HEK293 (cell line): ENCODE data around the gene ENOX2.

Experiments
- CTCF ChIA-PET: fragments of 350-600 bp; formaldehyde crosslinking; extraction: SDS; loops from one replicate; lab custom pipeline; 2021; ENCODE audit warnings: antibody characterized with exemption; lab: Yijun Ruan, JAX
- POLR2A ChIA-PET: fragments of 300-600 bp; formaldehyde crosslinking; extraction: SDS; loops from one replicate; lab custom pipeline; 2020; ENCODE audit warnings: antibody characterized with exemption, inconsistent platforms; lab: Yijun Ruan, JAX
- H3K27ac ChIP-seq: fragments of 200-500 bp; sonication (Bioruptor generic); 2 replicates; pipeline ENCODE4 v1.5.1; 2014; ENCODE audit warnings: low read depth, low read length, control low read depth, inconsistent platforms; ENCODE audit errors: extremely low read depth
- H3K36me3 ChIP-seq, 2 experiments: fragments of 200-500 bp in 1 of 2; sonication (Bioruptor generic) in 1 of 2; 1 replicate in 1 of 2; 2 replicates in 1 of 2; pipeline ENCODE4 v1.5.1; 2014 to 2017; ENCODE audit warnings: inconsistent platforms in 2 of 2, low read length in 2 of 2; ENCODE audit not compliant: control insufficient read depth in 2 of 2, insufficient read depth in 1 of 2
- H3K4me1 ChIP-seq: fragments of 200-500 bp; sonication (Bioruptor generic); 2 replicates; pipeline ENCODE4 v1.5.1; 2014; ENCODE audit warnings: mild to moderate bottlenecking, low read length, inconsistent platforms; ENCODE audit not compliant: control insufficient read depth, insufficient read depth
- H3K4me3 ChIP-seq: 2 replicates; pipeline ENCODE4 v1.5.1; 2011; ENCODE audit warnings: low read depth, mild to moderate bottlenecking, control low read depth, low read length, moderate library complexity
- H3K9me3 ChIP-seq: fragments of 200-500 bp; sonication (Bioruptor generic); 2 replicates; pipeline ENCODE4 v1.5.1; 2014; ENCODE audit warnings: low read depth, low read length, inconsistent platforms; ENCODE audit not compliant: control insufficient read depth, insufficient read depth
- GLIS1 ChIP-seq: fragments of 450-650 bp; formaldehyde crosslinking; IDR thresholded peaks from 2 replicates; pipeline ENCODE4 v1.5.1; 2016; ENCODE audit warnings: missing biosample characterization, missing genetic modification characterization
- SALL2 ChIP-seq: fragments of 450-650 bp; formaldehyde crosslinking; IDR thresholded peaks from 2 replicates; pipeline ENCODE4 v1.5.0; 2017; ENCODE audit warnings: missing biosample characterization, mild to moderate bottlenecking, missing genetic modification characterization, borderline replicate concordance
- SCRT2 ChIP-seq: fragments of 450-650 bp; formaldehyde crosslinking; IDR thresholded peaks from 2 replicates; pipeline ENCODE4 v1.5.1; 2016; ENCODE audit warnings: missing biosample characterization, missing genetic modification characterization
- SP7 ChIP-seq: fragments of 450-650 bp; formaldehyde crosslinking; IDR thresholded peaks from 2 replicates; pipeline ENCODE4 v1.5.1; 2016; ENCODE audit warnings: missing biosample characterization, missing genetic modification characterization
- TCF7L2 ChIP-seq: IDR thresholded peaks from 2 replicates; pipeline ENCODE4 v1.6.1; 2011; ENCODE audit warnings: low read depth, mild to moderate bottlenecking, inconsistent platforms, low read length, moderate library complexity, borderline replicate concordance
- TRIM28 ChIP-seq: IDR thresholded peaks from 2 replicates; pipeline ENCODE4 v1.6.1; 2011; ENCODE audit warnings: low read length, control low read depth, borderline replicate concordance
- ZBTB20 ChIP-seq: fragments of 450-650 bp; formaldehyde crosslinking; IDR thresholded peaks from 2 replicates; pipeline ENCODE4 v1.5.1; 2016; ENCODE audit warnings: missing biosample characterization, missing genetic modification characterization
- ZBTB21 ChIP-seq: fragments of 450-650 bp; formaldehyde crosslinking; IDR thresholded peaks from 2 replicates; pipeline ENCODE4 v1.5.1; 2017; ENCODE audit warnings: missing biosample characterization, missing genetic modification characterization
- ZFHX2 ChIP-seq: fragments of 450-650 bp; formaldehyde crosslinking; conservative IDR thresholded peaks from 2 replicates; pipeline ENCODE4 v1.5.1; 2016; ENCODE audit warnings: missing biosample characterization, missing genetic modification characterization
- ZIC2 ChIP-seq: fragments of 450-650 bp; formaldehyde crosslinking; IDR thresholded peaks from 2 replicates; pipeline ENCODE4 v1.5.1; 2016; ENCODE audit warnings: missing biosample characterization, missing genetic modification characterization
- ZNF157 ChIP-seq: fragments of 450-650 bp; formaldehyde crosslinking; IDR thresholded peaks from 2 replicates; pipeline ENCODE4 v1.5.1; 2016; ENCODE audit warnings: missing biosample characterization, missing genetic modification characterization
- ZNF23 ChIP-seq: fragments of 450-650 bp; formaldehyde crosslinking; IDR thresholded peaks from 2 replicates; pipeline ENCODE4 v1.5.1; 2016; ENCODE audit warnings: missing biosample characterization, missing genetic modification characterization, borderline replicate concordance
- ZNF292 ChIP-seq: fragments of 450-650 bp; formaldehyde crosslinking; IDR thresholded peaks from 2 replicates; pipeline ENCODE4 v1.5.1; 2016; ENCODE audit warnings: low read depth, missing biosample characterization, missing genetic modification characterization, borderline replicate concordance
- ZNF341 ChIP-seq: fragments of 450-650 bp; formaldehyde crosslinking; IDR thresholded peaks from 2 replicates; pipeline ENCODE4; 2016; ENCODE audit warnings: low read depth, missing biosample characterization, missing genetic modification characterization
- ZNF394 ChIP-seq: fragments of 450-650 bp; formaldehyde crosslinking; IDR thresholded peaks from 2 replicates; pipeline ENCODE4 v1.5.1; 2016; ENCODE audit warnings: missing biosample characterization, missing genetic modification characterization, mild to moderate bottlenecking, moderate library complexity, borderline replicate concordance
- ZNF473 ChIP-seq: fragments of 450-650 bp; formaldehyde crosslinking; IDR thresholded peaks from 2 replicates; pipeline ENCODE4 v1.5.1; 2017; ENCODE audit warnings: missing biosample characterization, missing genetic modification characterization
- ZNF549 ChIP-seq: fragments of 450-650 bp; IDR thresholded peaks from 2 replicates; pipeline ENCODE4 v1.5.1; 2018; ENCODE audit warnings: missing biosample characterization, missing genetic modification characterization, mild to moderate bottlenecking, inconsistent platforms, moderate library complexity
- ZNF560 ChIP-seq: fragments of 450-650 bp; formaldehyde crosslinking; IDR thresholded peaks from 2 replicates; pipeline ENCODE4 v1.5.1; 2017; ENCODE audit warnings: missing biosample characterization, missing genetic modification characterization, borderline replicate concordance
- ZNF561 ChIP-seq: fragments of 450-650 bp; IDR thresholded peaks from 2 replicates; pipeline ENCODE4 v1.5.1; 2018; ENCODE audit warnings: missing biosample characterization, missing genetic modification characterization, borderline replicate concordance
- ZNF585B ChIP-seq: fragments of 450-650 bp; formaldehyde crosslinking; IDR thresholded peaks from 2 replicates; pipeline ENCODE4 v1.5.1; 2016; ENCODE audit warnings: missing biosample characterization, missing genetic modification characterization
- ZNF624 ChIP-seq: fragments of 450-650 bp; formaldehyde crosslinking; IDR thresholded peaks from 2 replicates; pipeline ENCODE4 v1.5.1; 2017; ENCODE audit warnings: missing biosample characterization, missing genetic modification characterization
- ZNF629 ChIP-seq: fragments of 450-650 bp; formaldehyde crosslinking; IDR thresholded peaks from 2 replicates; pipeline ENCODE4 v1.5.1; 2017; ENCODE audit warnings: missing biosample characterization, missing genetic modification characterization
- ZNF677 ChIP-seq: fragments of 450-650 bp; IDR thresholded peaks from 2 replicates; pipeline ENCODE4 v1.5.0; 2018; ENCODE audit warnings: missing biosample characterization, mild to moderate bottlenecking, missing genetic modification characterization, moderate library complexity
- ZNF777 ChIP-seq: fragments of 450-650 bp; formaldehyde crosslinking; IDR thresholded peaks from 2 replicates; pipeline ENCODE4 v1.5.1; 2017; ENCODE audit warnings: missing biosample characterization, missing genetic modification characterization, borderline replicate concordance
- TF ChIP-seq, protein P1 (sequence below): fragments of 450-650 bp; formaldehyde crosslinking; IDR thresholded peaks from 2 replicates; pipeline ENCODE4 v1.5.1; 2016; ENCODE audit warnings: missing biosample characterization, missing genetic modification characterization
- TF ChIP-seq, protein P2 (sequence below): fragments of 450-650 bp; formaldehyde crosslinking; IDR thresholded peaks from 2 replicates; pipeline ENCODE4 v1.5.1; 2016; ENCODE audit warnings: missing biosample characterization, missing genetic modification characterization

ENOX2 gene

DNA sequence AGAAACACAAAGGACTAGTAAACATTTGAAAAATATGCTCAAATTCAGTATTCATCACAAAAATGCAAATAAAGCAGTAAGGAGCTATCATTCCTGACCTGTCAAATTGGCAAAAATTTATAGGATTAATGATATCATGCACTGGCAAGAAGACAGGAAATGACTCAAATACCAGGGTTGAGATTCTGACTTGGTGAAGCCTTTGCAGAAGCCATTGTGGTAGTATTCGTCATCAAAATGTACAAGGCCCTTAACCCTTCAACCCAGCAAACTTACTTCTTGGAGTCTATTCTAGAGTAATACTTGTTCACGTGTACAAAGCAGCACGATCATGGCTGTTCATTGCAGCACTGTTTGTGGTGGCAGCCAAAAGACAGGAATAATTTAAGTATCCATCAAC, 132.4 kb downstream of the ENOX2 start:
- Histone ChIP-seq H3K4me1 (peaks cover 14% of the 10 kb centered on the region), H3K9me3 (no peaks in the 10 kb centered on the region), H3K4me3 (no peak overlapping the region), H3K36me3 (no peaks in the 10 kb centered on the region)
- POLR2A ChIA-PET, result no interaction called here
- CTCF ChIA-PET, result no interaction called here
- 0 out of 2 replicates have a peak, but pooled peaks have one; percentile 11 for TF ChIP-seq SP7
- peak; percentile 57 for TF ChIP-seq ZNF629 (tag by site-specific recombination)
- TF ChIP-seq ZNF549 (tag by site-specific recombination), result no peak
- no peak for TF ChIP-seq ZNF341 (tag by site-specific recombination)
- TF ChIP-seq, all 188 proteins: peak for 2
- H3K27ac ChIP-seq, result no peak overlapping the region

DNA sequence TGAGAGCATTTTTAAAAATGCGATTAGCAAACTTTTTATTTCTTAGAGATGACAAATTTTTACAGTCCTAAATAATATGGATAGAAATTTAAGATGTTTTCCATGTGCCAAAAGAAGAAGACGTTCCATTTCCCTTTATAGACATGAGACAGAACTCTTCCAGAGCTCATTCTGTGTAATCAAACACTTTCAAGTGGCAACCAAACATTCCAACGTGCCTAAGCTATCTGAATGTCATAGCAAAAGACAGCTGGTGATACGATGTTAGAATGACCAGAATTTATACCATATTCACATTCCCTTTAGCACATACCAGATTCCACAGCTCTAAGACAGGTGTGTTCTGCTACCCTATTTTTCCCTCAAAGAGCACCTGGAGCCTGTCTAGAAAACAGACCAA, 133.2 kb downstream of the ENOX2 start:
- H3K4me3 ChIP-seq, result no peak overlapping the region
- CTCF ChIA-PET, result no interaction called here
- peaks cover 14% of the 10 kb centered on the region for H3K4me1 ChIP-seq
- no peaks in the 10 kb centered on the region for H3K36me3 ChIP-seq
- no peaks in the 10 kb centered on the region for H3K9me3 ChIP-seq
- POLR2A ChIA-PET, result no interaction called here
- TF ChIP-seq ZNF677 (tag by site-specific recombination) (no peak), ZNF292 (tag by site-specific recombination) (no peak), ZNF394 (tag by site-specific recombination) (no peak)
- no peak overlapping the region for H3K27ac ChIP-seq

DNA sequence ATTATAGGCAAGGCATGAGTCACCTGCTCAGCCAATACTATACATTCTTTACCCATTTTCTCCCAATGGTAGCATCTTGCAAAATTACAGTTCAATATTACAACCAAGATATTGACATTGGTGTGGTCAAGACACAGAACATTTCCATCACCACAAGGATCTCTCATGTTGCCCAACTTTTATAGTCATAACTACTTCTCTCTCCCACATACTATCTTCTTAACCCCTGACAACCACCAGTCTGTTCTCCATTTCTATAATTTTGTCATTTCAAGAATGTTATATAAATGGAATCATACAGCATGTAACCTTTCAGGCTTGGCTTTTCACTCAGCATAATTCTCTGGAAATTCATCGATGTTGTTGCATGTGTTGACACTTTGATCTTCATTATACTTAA, 144.9 kb downstream of the ENOX2 start:
- no peak overlapping the region for H3K4me3 ChIP-seq
- H3K36me3 ChIP-seq, result no peaks in the 10 kb centered on the region
- CTCF ChIA-PET, result no interaction called here
- H3K9me3 ChIP-seq, result no peaks in the 10 kb centered on the region
- TF ChIP-seq ZNF23 (tag by site-specific recombination) (no peak), GLIS1 (tag by site-specific recombination) (peak; percentile 3; the same call in 1 of the 2 replicates)
- no peak overlapping the region for H3K27ac ChIP-seq
- POLR2A ChIA-PET, result no interaction called here
- no peaks in the 10 kb centered on the region for H3K4me1 ChIP-seq

DNA sequence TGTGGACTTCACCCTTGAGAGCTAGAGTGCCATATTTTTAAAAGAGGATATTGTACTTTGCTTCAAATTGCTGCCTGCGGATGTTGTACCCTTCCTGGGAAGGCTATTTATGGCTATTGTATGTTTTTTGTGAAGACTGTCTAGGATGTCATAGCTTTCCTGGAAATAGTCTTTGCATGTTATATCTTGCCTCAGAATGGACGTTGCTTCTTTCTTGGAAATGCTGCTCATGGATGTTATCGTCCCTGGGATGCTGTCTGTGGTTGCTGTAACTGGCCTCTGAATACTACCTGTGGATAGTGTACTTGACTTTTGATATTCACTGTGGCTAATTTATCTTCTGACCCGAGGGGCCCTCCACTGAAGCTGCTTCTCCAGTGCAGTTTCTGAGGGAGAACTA, 146.8 kb downstream of the ENOX2 start:
- ChIA-PET CTCF (interaction anchor here (1.1 kb wide), 1 partner anchor 217 kb away, joined by 3 read pairs; no protein-coding TSS in a partner anchor), POLR2A (no interaction called here)
- TF ChIP-seq ZFHX2 (tag by site-specific recombination) (no peak), TCF7L2 (no peak), ZNF560 (no peak), SCRT2 (no peak), ZNF624 (tag by site-specific recombination) (no peak), SALL2 (no peak), ZIC2 (tag by site-specific recombination) (no peak), ZNF585B (tag by site-specific recombination) (no peak), ZNF157 (tag by site-specific recombination) (no peak), ZBTB20 (tag by site-specific recombination) (no peak), TRIM28 (no peak), ZNF394 (tag by site-specific recombination) (no peak), ZNF473 (tag by site-specific recombination) (no peak), ZNF561 (tag by site-specific recombination) (no peak), ZBTB21 (tag by site-specific recombination) (no peak), ZNF777 (tag by site-specific recombination) (no peak)
- TF ChIP-seq, protein P1, sequence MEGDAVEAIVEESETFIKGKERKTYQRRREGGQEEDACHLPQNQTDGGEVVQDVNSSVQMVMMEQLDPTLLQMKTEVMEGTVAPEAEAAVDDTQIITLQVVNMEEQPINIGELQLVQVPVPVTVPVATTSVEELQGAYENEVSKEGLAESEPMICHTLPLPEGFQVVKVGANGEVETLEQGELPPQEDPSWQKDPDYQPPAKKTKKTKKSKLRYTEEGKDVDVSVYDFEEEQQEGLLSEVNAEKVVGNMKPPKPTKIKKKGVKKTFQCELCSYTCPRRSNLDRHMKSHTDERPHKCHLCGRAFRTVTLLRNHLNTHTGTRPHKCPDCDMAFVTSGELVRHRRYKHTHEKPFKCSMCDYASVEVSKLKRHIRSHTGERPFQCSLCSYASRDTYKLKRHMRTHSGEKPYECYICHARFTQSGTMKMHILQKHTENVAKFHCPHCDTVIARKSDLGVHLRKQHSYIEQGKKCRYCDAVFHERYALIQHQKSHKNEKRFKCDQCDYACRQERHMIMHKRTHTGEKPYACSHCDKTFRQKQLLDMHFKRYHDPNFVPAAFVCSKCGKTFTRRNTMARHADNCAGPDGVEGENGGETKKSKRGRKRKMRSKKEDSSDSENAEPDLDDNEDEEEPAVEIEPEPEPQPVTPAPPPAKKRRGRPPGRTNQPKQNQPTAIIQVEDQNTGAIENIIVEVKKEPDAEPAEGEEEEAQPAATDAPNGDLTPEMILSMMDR (tag by site-specific recombination), result no peak
- TF ChIP-seq, protein P2, sequence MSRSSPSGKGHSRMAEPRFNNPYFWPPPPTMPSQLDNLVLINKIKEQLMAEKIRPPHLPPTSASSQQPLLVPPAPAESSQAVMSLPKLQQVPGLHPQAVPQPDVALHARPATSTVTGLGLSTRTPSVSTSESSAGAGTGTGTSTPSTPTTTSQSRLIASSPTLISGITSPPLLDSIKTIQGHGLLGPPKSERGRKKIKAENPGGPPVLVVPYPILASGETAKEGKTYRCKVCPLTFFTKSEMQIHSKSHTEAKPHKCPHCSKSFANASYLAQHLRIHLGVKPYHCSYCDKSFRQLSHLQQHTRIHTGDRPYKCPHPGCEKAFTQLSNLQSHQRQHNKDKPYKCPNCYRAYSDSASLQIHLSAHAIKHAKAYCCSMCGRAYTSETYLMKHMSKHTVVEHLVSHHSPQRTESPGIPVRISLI (tag by site-specific recombination), result no peak
- H3K4me1 ChIP-seq, result no peaks in the 10 kb centered on the region
- H3K27ac ChIP-seq, result no peak overlapping the region
- H3K4me3 ChIP-seq, result no peak overlapping the region
- no peaks in the 10 kb centered on the region for H3K9me3 ChIP-seq
- no peaks in the 10 kb centered on the region for H3K36me3 ChIP-seq
